Stimulated activated CD4-positive, alpha-beta T cell treated with anti-CD3 and anti-CD28 coated beads, Interleukin-4, amount 100 ng/mL, for 24 hours (primary cell): ENCODE measurements around the gene OPRM1.
A peak's percentile ranks its signal among the peaks of the same experiment; 100 is the strongest.

ENCODE experiments used
- DNase-seq: peaks from one replicate; pipeline ENCODE4 v3.0.0-alpha.2; 2020

The OPRM1 gene

GRCh38 chr6:154213782-154214181, 174.7 kb downstream of the OPRM1 start:
- DNase-seq = no peak

DNA sequence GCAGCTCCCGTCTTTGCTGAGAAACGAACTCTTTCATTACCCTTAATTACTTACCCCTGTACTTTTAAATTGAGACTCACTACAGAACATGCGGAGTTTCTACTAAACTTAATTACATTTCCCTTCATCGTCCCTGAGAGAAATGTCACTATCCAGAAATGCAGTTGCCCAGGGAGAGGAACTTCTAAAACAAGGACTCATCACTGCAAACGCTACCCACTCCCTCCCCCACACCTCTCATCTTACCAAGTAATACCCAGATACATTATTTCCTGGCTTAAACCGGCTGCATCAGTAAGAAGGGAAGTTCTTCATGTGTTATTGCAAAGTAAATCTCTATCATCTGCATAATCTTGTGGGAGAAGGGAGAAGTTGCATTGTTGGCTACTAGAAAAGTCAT, 179.3 kb downstream of the OPRM1 start:
- peak; percentile 39 for DNase-seq

GRCh38 chr6:154218787-154219186, 179.7 kb downstream of the OPRM1 start:
- DNase-seq = no peak

GRCh38 chr6:154219250-154219649, 180.2 kb downstream of the OPRM1 start:
- no peak for DNase-seq

DNA sequence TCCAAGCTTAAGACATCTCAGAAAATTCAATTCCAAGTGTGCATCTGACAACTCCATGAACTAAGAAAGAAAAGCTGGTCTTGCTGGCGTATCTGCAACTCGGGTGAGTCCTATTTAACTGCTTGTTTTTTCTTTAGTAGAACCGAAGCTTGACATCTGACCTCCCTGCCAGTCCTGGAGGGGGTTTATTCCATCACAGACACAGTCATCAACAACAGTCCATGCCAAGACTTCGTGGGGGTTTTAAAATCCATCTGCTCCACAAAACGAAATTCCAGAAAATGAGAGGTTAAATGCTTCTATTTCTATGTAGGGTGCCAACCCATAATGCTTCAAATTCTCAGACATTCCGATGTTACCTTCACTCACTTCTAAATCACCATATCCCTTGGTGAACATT, 183.7 kb downstream of the OPRM1 start:
- DNase-seq = no peak

DNA sequence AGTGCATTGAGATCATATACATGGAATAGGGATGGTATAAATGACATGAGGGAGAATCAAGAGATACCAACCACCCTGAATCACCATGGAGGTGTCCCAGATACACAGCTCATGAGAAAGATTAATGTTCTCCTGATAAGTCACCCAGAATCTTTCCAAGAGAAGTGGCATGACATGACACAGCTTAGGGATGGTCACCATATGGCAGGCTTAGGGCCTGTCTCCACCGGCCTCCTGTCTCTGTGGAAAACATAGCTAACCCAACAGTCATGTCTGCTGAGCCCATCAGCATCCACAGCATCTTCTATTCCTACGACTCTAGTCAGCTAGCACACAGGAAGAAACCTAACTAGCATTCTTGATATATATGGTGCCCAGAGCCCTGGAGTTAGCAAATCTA, 184.3 kb downstream of the OPRM1 start:
- DNase-seq = no peak

DNA sequence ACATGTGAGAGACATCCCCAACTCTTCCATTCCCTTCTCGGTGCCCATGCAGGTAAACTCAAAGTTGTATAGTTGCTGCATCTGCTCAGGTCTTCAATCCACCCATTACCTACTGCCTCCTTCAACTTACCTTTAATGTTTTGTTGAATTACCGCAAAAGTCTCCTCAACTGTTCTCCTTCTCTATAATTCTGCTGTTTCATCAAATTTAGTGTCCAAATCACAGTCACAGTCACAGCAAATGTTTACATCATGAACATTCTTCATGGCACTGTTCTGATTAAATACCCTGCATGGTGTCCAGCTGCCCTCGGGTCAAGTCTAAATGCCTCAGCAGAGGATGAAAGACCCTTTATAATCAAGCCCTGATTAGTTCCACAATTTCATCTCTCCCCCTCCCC, 187.4 kb downstream of the OPRM1 start:
- DNase-seq = no peak

DNA sequence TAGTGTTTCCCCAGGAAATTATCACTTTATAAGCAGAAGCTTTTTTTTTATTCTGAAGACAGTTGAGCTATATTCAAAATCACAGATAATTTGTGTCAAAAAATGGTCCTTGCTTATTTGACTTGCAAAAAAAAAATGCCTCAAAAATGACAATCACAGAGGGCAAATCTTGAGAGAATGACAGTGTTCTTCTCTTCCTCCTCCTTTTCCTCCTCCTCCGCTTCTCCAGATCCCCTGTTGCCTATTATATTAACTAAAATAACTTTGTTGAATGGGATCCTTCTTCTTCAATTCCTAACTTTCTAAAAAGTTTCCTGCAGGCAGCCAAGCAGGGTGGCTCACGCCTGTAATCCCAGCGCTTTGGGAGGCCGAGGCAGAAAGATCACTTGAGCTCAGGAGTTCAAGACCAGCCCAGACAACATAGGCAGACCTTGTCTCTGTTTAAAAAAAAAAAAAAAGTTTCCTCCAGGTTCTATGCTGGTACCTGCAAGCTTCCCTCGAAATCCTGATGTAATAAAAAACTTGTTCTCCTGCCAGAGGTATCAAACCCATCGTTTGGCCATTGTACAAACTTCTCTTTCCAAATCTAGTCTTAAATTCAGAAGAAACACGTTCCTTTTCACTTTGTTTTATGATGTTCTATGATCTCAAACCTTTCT, 189.0 kb downstream of the OPRM1 start:
- DNase-seq = no peak

DNA sequence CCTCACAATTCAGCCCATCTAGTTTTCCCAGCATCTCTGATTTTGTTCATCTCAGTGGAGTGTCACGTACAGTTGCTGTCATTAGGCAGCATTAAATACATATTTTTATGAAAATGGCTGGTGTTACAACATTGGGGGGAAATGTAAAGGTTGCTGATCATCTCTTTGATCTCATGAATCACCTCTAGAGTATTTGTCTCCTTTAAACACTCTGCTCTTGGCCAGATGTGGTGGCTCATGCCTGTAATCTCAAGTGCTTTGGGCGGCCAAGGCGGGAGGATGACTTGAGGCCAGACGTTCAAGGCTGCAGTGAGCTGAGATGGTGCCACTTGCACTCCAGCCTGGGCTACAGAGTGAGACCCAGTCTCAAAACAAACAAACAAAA, 189.5 kb downstream of the OPRM1 start:
- no peak for DNase-seq

DNA sequence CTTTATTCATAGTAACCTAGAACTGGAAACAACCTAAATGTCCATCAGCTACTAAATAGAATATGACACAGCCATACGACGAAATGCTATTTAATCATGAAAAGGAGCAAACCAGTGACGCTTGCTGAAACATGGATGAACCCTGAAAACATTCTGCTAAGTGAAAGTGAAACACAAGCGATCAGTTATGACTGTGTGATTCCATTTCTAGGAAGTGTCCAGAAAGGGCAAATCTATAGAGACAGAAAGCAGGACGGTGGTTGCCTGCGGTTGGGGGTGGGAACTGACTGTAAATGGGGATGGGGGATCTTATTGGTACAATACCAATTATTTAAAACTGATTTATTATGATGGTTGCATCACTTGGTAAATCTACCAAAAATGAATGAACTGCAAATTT, 190.7 kb downstream of the OPRM1 start:
- peak; percentile 71 for DNase-seq

DNA sequence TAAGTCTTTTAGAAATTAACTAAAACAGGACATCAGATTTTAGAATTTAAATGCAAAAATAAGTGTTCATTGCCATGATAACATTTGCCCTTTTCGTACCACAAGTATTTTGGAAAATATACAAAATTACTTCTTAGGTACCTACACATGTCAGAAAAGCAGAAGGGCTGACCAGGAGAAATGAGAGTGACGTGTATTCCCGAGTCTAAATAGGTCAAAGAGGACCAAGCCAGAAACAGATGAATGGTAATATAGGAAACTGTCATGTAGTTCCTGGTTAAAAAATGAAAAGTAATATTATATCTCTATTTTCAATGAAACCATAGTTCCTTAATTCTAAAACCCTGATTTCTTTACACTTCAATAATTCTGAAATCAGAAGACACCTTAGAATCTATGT, 191.4 kb downstream of the OPRM1 start:
- DNase-seq = no peak

DNA sequence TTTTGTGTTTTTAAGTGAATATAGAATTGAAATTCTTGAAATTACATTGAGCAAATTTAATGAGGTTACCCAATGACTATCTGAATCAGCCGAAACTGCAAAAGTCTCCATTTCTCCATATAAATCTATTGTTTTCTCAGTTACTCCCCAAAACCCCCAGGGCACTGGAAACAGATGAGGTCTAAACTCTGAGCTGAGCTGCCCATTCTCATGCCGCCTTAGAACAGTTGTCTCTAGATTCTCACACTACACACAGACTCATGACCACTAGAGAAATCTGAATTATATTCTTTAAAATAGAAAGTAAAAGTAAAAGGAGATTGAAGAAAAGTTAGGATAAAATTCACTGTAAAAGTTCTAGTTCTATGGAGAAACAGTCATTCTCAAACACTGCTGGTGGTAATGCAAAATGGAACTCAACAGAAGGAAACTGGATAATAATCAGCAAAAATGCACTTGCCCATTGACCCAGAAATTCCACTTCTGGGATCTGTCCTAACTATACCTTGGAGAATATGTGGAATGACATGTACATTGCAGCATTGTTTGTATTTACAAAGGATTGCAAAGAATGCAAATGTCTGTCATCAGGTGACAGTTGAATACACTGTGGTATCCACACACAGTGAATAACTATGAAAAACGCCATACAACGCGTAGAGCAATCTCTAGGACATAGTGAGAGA, 192.0 kb downstream of the OPRM1 start:
- peak; percentile 37 for DNase-seq

- DNase-seq = no peak
Observed at GRCh38 chr6:154232013-154232910, 193.2 kb downstream of the OPRM1 start.

- DNase-seq = no peak
Observed at GRCh38 chr6:154233383-154233782, 194.3 kb downstream of the OPRM1 start.

GRCh38 chr6:154234019-154234772, 195.2 kb downstream of the OPRM1 start:
- no peak for DNase-seq

DNA sequence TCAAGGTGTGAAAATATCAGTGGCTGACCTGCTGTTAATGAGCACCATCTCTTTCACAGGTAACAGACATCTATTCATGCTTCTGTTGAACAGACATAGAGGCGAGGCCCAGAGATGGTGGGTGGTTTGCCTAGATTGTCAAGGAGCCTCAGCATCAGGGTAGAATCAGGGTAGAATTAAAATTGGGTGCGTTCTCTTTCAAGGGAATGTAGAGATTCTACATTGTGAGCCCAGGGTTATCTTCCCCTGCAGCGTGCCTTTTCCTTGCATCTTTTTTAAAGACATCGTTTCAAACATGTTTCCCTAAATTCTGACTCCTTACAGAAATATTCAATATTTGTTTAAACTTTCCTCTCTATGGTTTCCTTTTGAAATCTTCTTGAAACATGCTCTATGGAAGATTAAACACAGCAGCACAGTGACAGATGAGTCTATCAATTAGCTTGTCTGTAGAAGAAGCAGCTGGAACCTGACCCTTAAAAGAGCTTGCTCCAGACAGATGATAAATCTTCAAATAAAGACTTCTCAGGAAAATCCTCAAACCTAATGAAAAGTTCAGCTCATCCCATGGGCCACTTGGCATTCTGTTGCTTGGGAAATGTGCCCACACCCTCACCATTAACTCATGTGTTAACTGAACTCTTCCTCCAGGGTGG, 197.7 kb downstream of the OPRM1 start:
- DNase-seq = no peak

GRCh38 chr6:154238831-154239230, 199.8 kb downstream of the OPRM1 start:
- no peak for DNase-seq

- DNase-seq = peak; percentile 41
Observed at GRCh38 chr6:154239392-154239791, 200.4 kb downstream of the OPRM1 start.

DNA sequence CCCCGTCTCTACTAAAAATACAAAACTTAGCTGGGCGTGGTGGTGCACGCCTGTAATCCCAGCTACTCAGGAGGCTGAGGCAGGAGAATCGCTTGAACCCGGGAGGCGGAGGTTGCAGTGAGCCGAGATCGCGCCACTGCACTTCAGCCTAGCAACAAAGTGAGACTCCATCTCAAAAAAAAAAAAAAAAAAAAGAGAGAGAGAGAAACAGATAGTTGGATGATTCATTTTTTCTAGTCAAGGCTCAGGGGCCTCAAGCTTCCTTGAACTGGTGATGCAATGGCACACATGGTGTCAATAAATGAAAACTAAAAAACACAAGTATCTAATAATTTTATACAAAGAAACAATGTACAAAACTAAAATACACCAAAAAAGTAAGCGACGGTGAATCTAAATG, 202.0 kb downstream of the OPRM1 start:
- peak; percentile 47 for DNase-seq

DNA sequence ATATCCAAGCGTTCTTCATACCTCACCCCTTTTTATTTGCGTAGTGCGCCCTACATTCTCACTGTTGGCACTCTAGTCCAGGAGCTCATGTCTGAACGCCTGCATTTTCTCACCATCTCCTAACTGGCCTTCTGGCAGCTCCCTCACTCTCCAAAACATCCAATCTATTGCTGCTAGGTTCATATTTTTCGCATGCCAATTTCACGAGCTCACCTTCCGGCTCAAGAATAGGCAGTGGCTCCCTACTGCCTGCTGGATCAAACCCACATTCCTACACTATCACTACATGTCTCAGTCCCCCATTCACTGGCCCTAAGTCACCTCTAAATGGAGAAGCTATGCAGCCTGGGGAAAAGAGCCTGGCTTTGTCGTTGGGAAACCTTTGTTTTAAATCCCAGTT, 202.5 kb downstream of the OPRM1 start:
- DNase-seq = no peak

GRCh38 chr6:154242617-154243357, 203.7 kb downstream of the OPRM1 start:
- DNase-seq = no peak
